ENCODE results near the gene TAS1R2. TPM values are rescaled to one million over a fixed set of nuclear protein-coding genes. Genes with fewer than 3 reads are reported as not detected.
A peak's percentile ranks its signal among the peaks of the same experiment; 100 is the strongest.

The TAS1R2 gene
- total and polyA plus RNA-seq, 2 of the 4 experiments (the other 2 are of a cell fraction): not detected

DNA sequence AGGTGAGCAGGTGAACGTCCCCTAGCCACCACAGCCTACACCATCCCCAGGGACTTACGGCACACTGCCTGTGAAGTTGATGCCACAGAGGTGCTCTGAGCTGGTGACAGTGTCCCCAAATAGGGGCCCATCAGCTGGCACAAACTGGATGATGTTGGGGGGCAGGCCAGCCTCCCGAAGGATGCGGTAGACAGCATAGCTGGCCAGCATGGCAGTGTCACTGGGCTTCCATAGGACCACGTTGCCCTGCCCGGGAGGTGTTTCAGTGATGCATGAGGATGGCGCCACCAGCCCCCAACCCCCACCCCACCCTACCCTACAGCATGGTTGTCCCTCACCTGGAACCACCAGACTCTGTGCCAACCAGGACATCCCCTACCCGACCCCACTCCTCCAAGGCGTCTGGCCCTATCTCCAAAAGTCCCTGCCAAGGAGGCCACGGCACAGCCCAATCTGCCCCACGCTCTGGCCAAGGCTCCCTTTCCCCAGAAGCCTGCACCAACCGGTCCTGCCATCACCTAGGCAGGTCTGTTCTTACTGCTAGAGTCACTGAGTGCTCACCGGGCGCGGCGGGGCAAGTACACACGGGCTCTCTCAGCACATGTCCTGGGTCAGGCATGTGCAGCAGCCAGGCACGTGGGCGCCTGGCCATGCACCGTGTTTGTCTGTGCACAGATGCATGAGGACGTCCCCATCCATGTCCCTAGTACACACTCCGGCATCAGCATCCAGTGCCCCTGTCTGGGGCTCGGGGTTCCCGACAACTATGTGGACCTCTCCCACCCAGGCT is 22.4 kb upstream of the TAS1R2 start (continued):
- TF ChIP-seq MAZ (IDR thresholded peaks at IDR 0.05; ENCODE audit: borderline replicate concordance, low read depth, low read length) (no peak), RFX5 (IDR thresholded peaks at IDR 0.05; ENCODE audit: low read depth, low read length) (no peak), RAD21 (IDR thresholded peaks at IDR 0.05; ENCODE audit: low read length) (no peak), CHD1 (IDR thresholded peaks at IDR 0.05; ENCODE audit: low read depth, low read length) (no peak), MXI1 (IDR thresholded peaks at IDR 0.05; ENCODE audit: borderline replicate concordance, low read depth, low read length) (no peak)

DNA sequence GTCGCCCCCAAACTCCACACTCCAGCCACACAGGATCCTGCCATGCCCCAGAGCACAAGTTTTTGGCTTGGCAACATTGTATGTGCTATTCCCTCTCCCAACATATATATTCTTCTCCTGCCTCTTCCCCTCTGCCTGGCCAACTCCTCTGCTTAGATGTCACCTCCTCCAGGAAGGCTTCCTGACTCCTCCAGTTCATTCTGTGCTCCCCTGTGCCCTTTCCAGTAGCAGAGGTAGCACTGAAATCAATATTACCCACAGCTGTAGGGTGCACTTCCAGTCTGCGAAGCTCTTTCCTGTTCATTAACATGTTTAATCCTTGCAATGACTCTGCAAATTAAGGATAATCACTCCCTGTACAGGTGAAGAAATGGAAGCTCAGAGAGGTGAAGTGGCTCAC is 21.7 kb upstream of the TAS1R2 start:
- CTCF ChIA-PET: no interaction called here

More for the DNA sequence above, 21.7 kb upstream of the TAS1R2 start:
- H3K4me3 ChIP-seq (ENCODE audit: insufficient read depth, low read depth, low read length): no peak overlapping the region
- peaks cover 4% of the 10 kb centered on the region for H3K4me1 ChIP-seq (ENCODE audit: control insufficient read depth, insufficient read depth, low read length)
- H4K5ac ChIP-seq (ENCODE audit: low read depth, low read length): no peak overlapping the region
- no TSS peak for BruUV-seq (replicated peaks)
- H3K4me2 ChIP-seq (ENCODE audit: low read depth, low read length): no peak overlapping the region
- no peak overlapping the region for H3K23ac ChIP-seq (ENCODE audit: low read depth, low read length)
- H3K56ac ChIP-seq (ENCODE audit: extremely low read depth, insufficient read depth, low read length): no peak overlapping the region
- DNase-seq: no peak
- H3K9ac ChIP-seq (ENCODE audit: low read depth, low read length): no peak overlapping the region
- H3K18ac ChIP-seq (ENCODE audit: low read depth, low read length): no peak overlapping the region
- H3K9me3 ChIP-seq (ENCODE audit: control insufficient read depth, insufficient read depth, low read length): no peaks in the 10 kb centered on the region
- POLR2A ChIA-PET (ENCODE audit: unreplicated experiment): no interaction called here
- intact Hi-C loops (cut with micrococcal nuclease): no loop called here
- H3K36me3 ChIP-seq (ENCODE audit: control insufficient read depth, insufficient read depth, low read length): peaks cover 2% of the 10 kb centered on the region
- WGBS, 2 experiments (ENCODE audit: extremely low coverage in 2 of 2, insufficient read length in 1 of 2): no CpG with 5 or more reads among the region's 2 CpGs
- no peaks in the 10 kb centered on the region for H3K79me1 ChIP-seq (ENCODE audit: low read depth in 1 of 2, low read length in 2 of 2)
- H2BK120ac ChIP-seq (ENCODE audit: low read depth, low read length): no peak overlapping the region
- H3K27ac ChIP-seq (ENCODE audit: insufficient read depth, low read length): no peak overlapping the region
- TF ChIP-seq NFE2L2 (IDR thresholded peaks at IDR 0.05; ENCODE audit: low read depth, low read length): no peak
- no peaks in the 10 kb centered on the region; the same call in none of the 2 replicates for H4K20me1 ChIP-seq (ENCODE audit: insufficient read depth, low read length)
- no peak overlapping the region for H2BK5ac ChIP-seq (ENCODE audit: low read depth, low read length, poor library complexity, severe bottlenecking)
- no peak overlapping the region for H3K4ac ChIP-seq (ENCODE audit: low read depth, low read length)
- peaks cover 3% of the 10 kb centered on the region; the same call in 1 of the 2 replicates for H3K9me1 ChIP-seq (ENCODE audit: insufficient read depth, low read length)
- H2BK20ac ChIP-seq (ENCODE audit: low read depth, low read length): no peak overlapping the region
- no peak overlapping the region for H2AK5ac ChIP-seq (ENCODE audit: low read depth, low read length)
- in situ Hi-C loops (cut with MboI; ENCODE audit: low sequenced_read_pairs): no loop called here
- H4K91ac ChIP-seq (ENCODE audit: insufficient read depth, low read depth, low read length): no peak overlapping the region
- no peaks in the 10 kb centered on the region for H3K27me3 ChIP-seq (ENCODE audit: control insufficient read depth, insufficient read depth, low read length)
- no peak overlapping the region for H4K8ac ChIP-seq (ENCODE audit: low read depth in 2 of 2, low read length in 2 of 2)
- no peak overlapping the region for H2AFZ ChIP-seq (replicated peaks; ENCODE audit: low read length, poor library complexity)
- peak overlapping the region; percentile 42 for H2AK9ac ChIP-seq (replicated peaks; ENCODE audit: low read depth, low read length, poor library complexity)
- H2BK15ac ChIP-seq (ENCODE audit: low read depth, low read length): no peak overlapping the region
- H3K14ac ChIP-seq (replicated peaks; ENCODE audit: low read depth, low read length): no peak overlapping the region
- ATAC-seq (ENCODE audit: low read depth): no peak
- dilution Hi-C loops (cut with HindIII; ENCODE audit: low sequenced_read_pairs, unreplicated experiment): no loop called here
